ENCODE measurements around the gene FAM98A.

FAM98A gene

DNA sequence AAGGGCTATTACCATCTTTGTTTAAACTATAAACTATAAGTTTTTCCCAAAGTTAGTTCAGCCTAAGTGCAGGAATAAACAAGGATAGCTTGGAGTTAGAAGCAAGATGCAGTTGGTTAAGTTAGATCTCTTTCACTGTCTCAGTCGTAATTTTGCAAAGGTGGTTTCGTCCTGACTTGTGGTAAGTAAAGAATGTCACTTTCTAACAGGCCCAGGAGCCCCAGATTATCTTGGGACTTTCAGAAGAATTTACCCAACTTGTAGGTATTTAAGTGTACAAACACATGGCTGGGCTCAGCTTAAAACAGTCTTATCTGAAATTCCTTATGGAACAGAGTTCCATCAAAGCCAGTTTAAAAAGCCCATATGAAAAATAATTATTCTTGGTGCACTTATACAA, 18.3 kb upstream of the FAM98A start:
- H3K27ac ChIP-seq (ENCODE audit: low read depth, low read length), result no peak overlapping the region

DNA sequence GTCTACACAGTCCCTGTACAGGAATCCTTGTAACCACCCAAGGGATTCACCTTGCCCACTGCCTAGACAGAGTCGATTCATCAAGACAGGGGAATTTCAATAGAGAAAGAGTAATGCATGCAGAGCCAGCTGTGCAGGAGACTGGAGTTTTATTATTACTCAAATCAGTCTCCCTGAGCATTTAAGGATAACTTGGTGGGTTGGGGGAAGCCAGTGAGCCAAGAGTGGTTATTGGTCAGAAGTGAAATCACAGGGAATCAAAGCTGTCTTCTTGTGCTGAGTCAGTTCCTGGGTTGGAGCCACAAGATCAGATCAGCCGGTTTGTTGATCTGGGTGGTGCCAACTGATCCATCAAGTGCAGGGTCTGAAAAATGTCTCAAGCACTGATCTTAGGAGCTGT, 17.8 kb upstream of the FAM98A start:
- H3K36me3 ChIP-seq (ENCODE audit: control insufficient read depth in 5 of 5, insufficient read depth in 5 of 5, low read length in 5 of 5), result no peaks in the 10 kb centered on the region
- H3K27me3 ChIP-seq (ENCODE audit: control insufficient read depth in 5 of 5, insufficient read depth in 4 of 5, low read length in 5 of 5), result no peaks in the 10 kb centered on the region
- H3K27ac ChIP-seq (ENCODE audit: low read depth, low read length), result no peak overlapping the region
- peaks cover 0 to 7% (median 6%) of the 10 kb centered on the region in 5 donors for H3K9me3 ChIP-seq (ENCODE audit: control insufficient read depth in 5 of 5, low read length in 5 of 5)
- no peak overlapping the region for H3K9ac ChIP-seq (ENCODE audit: low read length in 5 of 5)
- H3K4me3 ChIP-seq (ENCODE audit: low read depth in 1 of 5, low read length in 5 of 5), result no peak overlapping the region
- H3K4me1 ChIP-seq (ENCODE audit: control insufficient read depth in 5 of 5, insufficient read depth in 5 of 5, low read length in 5 of 5), result no peaks in the 10 kb centered on the region

More for the DNA sequence above, 18.3 kb upstream of the FAM98A start:
- Histone ChIP-seq H3K4me1 (ENCODE audit: control insufficient read depth in 5 of 5, insufficient read depth in 5 of 5, low read length in 5 of 5) (no peaks in the 10 kb centered on the region), H3K9ac (ENCODE audit: low read length in 5 of 5) (no peak overlapping the region), H3K4me3 (ENCODE audit: low read depth in 1 of 5, low read length in 5 of 5) (no peak overlapping the region), H3K27me3 (ENCODE audit: control insufficient read depth in 5 of 5, insufficient read depth in 4 of 5, low read length in 5 of 5) (no peaks in the 10 kb centered on the region), H3K9me3 (ENCODE audit: control insufficient read depth in 5 of 5, low read length in 5 of 5) (peaks cover 0 to 7% (median 6%) of the 10 kb centered on the region in 5 donors), H3K36me3 (ENCODE audit: control insufficient read depth in 5 of 5, insufficient read depth in 5 of 5, low read length in 5 of 5) (no peaks in the 10 kb centered on the region)

DNA sequence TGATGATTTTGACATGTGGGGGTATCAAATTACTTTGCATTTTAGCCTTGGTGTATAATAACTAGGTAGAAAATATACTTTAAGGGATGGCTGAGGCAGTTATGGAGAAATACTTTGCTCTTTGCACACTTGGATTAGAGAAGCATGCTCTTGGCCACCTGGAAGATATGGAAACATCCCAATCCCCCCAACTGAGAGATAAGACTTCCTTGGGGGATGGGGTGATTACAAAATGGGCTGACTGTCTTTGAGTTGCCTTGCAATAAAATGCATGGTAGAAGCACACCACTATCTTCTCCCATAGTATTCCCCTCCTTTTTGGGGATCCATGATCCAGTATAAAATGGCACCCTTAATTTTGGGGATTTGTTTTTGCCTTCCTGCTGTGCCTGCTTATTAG, 15.1 kb upstream of the FAM98A start:
- H3K27ac ChIP-seq (ENCODE audit: low read depth, low read length), result no peak overlapping the region
- no peaks in the 10 kb centered on the region for H3K4me1 ChIP-seq (ENCODE audit: control insufficient read depth in 5 of 5, insufficient read depth in 5 of 5, low read length in 5 of 5)
- no peaks in the 10 kb centered on the region for H3K27me3 ChIP-seq (ENCODE audit: control insufficient read depth in 5 of 5, insufficient read depth in 4 of 5, low read length in 5 of 5)
- H3K36me3 ChIP-seq (ENCODE audit: control insufficient read depth in 5 of 5, insufficient read depth in 5 of 5, low read length in 5 of 5), result no peaks in the 10 kb centered on the region
- no peak overlapping the region for H3K9ac ChIP-seq (ENCODE audit: low read length in 5 of 5)
- peaks cover 0 to 6% (median 5%) of the 10 kb centered on the region in 5 donors for H3K9me3 ChIP-seq (ENCODE audit: control insufficient read depth in 5 of 5, low read length in 5 of 5)
- no peak overlapping the region for H3K4me3 ChIP-seq (ENCODE audit: low read depth in 1 of 5, low read length in 5 of 5)

DNA sequence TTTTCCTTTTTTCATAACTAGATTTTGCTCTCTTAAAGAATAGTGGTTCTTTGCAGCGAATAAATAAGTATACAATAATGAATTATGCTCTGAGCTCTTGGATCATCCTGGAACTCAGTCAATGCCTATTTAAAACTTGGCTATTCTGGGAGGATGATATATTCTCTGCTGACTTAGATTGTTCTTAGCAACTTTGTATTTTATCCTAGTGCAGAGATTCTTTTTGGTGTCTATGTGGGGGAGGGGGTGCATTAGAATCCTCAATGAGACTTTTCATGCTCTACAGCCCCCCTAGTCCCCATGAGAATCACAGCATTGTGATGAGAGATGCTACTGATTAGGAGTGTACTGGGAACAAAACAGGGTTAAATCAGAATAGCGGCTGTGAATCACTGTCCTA, 8.8 kb upstream of the FAM98A start:
- no peak overlapping the region for H3K4me3 ChIP-seq (ENCODE audit: low read depth in 1 of 5, low read length in 5 of 5)
- H3K27ac ChIP-seq (ENCODE audit: low read depth, low read length), result no peak overlapping the region

DNA sequence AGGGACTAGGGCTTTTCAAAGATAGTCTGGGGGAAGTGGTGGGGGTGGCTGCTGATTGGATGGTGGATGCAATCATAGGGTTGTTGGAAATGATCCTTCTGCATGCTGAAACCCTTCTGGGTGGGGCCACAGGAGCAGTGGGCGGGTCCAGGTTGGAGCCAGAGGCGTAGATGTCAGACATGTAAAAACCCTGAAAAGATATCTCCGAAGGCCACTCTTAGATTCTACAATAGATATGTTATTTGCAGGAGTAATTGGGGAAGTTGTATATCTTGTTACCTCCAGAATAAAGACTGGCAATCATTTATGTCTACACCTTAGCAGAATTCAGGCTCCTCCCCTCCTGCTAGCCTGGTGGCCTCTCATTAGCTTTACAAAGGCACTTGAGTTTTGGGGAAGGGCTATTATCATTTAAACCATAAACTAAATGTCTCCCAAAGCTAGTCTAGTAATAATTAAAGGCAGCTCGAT, 8.2 kb upstream of the FAM98A start:
- Histone ChIP-seq H3K4me1 (ENCODE audit: control insufficient read depth in 5 of 5, insufficient read depth in 5 of 5, low read length in 5 of 5) (peaks cover 0 to 10% (median 0%) of the 10 kb centered on the region in 5 donors), H3K27me3 (ENCODE audit: control insufficient read depth in 5 of 5, insufficient read depth in 4 of 5, low read length in 5 of 5) (no peaks in the 10 kb centered on the region), H3K36me3 (ENCODE audit: control insufficient read depth in 5 of 5, insufficient read depth in 5 of 5, low read length in 5 of 5) (no peaks in the 10 kb centered on the region), H3K27ac (ENCODE audit: low read depth, low read length) (no peak overlapping the region), H3K4me3 (ENCODE audit: low read depth in 1 of 5, low read length in 5 of 5) (no peak overlapping the region), H3K9me3 (ENCODE audit: control insufficient read depth in 5 of 5, low read length in 5 of 5) (no peaks in the 10 kb centered on the region), H3K9ac (ENCODE audit: low read length in 5 of 5) (no peak overlapping the region)

More for the DNA sequence above, 8.8 kb upstream of the FAM98A start:
- no peaks in the 10 kb centered on the region for H3K27me3 ChIP-seq (ENCODE audit: control insufficient read depth in 5 of 5, insufficient read depth in 4 of 5, low read length in 5 of 5)
- H3K9ac ChIP-seq (ENCODE audit: low read length in 5 of 5), result no peak overlapping the region
- H3K9me3 ChIP-seq (ENCODE audit: control insufficient read depth in 5 of 5, low read length in 5 of 5), result no peaks in the 10 kb centered on the region
- no peaks in the 10 kb centered on the region for H3K36me3 ChIP-seq (ENCODE audit: control insufficient read depth in 5 of 5, insufficient read depth in 5 of 5, low read length in 5 of 5)
- H3K4me1 ChIP-seq (ENCODE audit: control insufficient read depth in 5 of 5, insufficient read depth in 5 of 5, low read length in 5 of 5), result peaks cover 0 to 10% (median 0%) of the 10 kb centered on the region in 5 donors

DNA sequence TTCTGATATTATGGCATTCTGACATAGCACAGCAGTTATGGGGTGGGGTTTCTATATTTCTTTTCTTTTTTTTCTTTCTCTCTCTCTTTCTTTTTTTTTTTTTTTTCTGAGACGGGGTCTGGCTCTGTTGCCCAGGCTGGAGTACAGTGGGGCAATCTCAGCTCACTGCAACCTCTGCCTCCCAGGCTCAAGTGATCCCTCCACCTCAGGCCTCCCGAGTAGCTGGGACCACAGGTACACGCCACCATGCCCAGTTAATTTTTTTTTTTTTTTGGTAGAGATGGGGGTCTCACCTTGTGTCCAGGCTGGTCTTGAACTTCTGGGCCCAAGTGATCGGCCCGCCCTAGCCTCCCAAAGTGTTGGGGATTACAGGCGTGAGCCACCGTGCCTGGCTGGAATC, 7.5 kb upstream of the FAM98A start:
- Histone ChIP-seq H3K27me3 (ENCODE audit: control insufficient read depth in 5 of 5, insufficient read depth in 4 of 5, low read length in 5 of 5) (no peaks in the 10 kb centered on the region), H3K9ac (ENCODE audit: low read length in 5 of 5) (no peak overlapping the region), H3K4me1 (ENCODE audit: control insufficient read depth in 5 of 5, insufficient read depth in 5 of 5, low read length in 5 of 5) (peaks cover 0 to 10% (median 0%) of the 10 kb centered on the region in 5 donors), H3K36me3 (ENCODE audit: control insufficient read depth in 5 of 5, insufficient read depth in 5 of 5, low read length in 5 of 5) (no peaks in the 10 kb centered on the region), H3K27ac (ENCODE audit: low read depth, low read length) (no peak overlapping the region), H3K4me3 (ENCODE audit: low read depth in 1 of 5, low read length in 5 of 5) (no peak overlapping the region), H3K9me3 (ENCODE audit: control insufficient read depth in 5 of 5, low read length in 5 of 5) (no peaks in the 10 kb centered on the region)

DNA sequence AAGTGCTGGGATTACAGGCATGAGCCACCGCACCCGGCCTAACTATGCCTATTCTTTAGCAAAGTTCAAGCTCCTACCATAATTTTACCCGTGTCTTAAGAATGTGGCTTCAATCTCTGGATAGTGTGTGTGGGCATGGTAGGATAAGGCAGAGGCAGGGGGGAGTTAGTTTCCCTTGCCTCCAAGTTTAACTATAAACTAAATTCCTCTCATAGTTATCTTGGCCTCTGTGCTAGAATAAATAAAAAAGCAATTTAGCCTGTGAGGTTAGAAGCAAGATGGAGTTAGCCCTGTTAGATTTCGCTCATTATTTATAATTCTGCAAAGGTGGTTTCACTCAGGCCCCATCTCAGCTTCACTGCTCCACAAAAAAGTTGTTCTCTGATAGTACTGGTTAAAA, 7.0 kb upstream of the FAM98A start:
- no peak overlapping the region for H3K9ac ChIP-seq (ENCODE audit: low read length in 5 of 5)
- no peaks in the 10 kb centered on the region for H3K36me3 ChIP-seq (ENCODE audit: control insufficient read depth in 5 of 5, insufficient read depth in 5 of 5, low read length in 5 of 5)
- no peaks in the 10 kb centered on the region for H3K27me3 ChIP-seq (ENCODE audit: control insufficient read depth in 5 of 5, insufficient read depth in 4 of 5, low read length in 5 of 5)
- no peak overlapping the region for H3K27ac ChIP-seq (ENCODE audit: low read depth, low read length)
- H3K4me3 ChIP-seq (ENCODE audit: low read depth in 1 of 5, low read length in 5 of 5), result no peak overlapping the region
- no peaks in the 10 kb centered on the region for H3K9me3 ChIP-seq (ENCODE audit: control insufficient read depth in 5 of 5, low read length in 5 of 5)
- H3K4me1 ChIP-seq (ENCODE audit: control insufficient read depth in 5 of 5, insufficient read depth in 5 of 5, low read length in 5 of 5), result peaks cover 0 to 10% (median 0%) of the 10 kb centered on the region in 5 donors

DNA sequence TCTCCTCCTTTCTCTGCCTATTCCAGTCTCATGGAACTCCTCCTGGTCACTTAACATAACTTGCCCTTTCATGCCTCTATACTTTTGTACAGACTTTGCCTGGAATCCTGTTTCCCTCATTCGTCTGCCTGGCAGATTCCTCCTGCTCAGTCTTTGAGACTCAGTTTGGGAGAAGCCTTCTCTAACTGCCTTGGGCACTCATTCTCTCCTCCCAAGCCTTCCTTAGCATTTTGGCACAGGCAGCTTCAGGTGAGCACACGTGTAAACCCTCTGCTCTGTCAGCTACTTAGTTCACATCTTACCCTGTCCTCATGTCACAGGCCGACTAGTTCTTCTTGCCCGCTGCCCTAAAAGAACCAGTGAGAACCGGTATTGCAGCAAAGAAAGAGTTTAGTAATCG, 6.0 kb upstream of the FAM98A start:
- H3K36me3 ChIP-seq (ENCODE audit: control insufficient read depth in 5 of 5, insufficient read depth in 5 of 5, low read length in 5 of 5), result no peaks in the 10 kb centered on the region
- H3K27ac ChIP-seq (ENCODE audit: low read depth, low read length), result no peak overlapping the region
- no peaks in the 10 kb centered on the region for H3K27me3 ChIP-seq (ENCODE audit: control insufficient read depth in 5 of 5, insufficient read depth in 4 of 5, low read length in 5 of 5)
- H3K4me3 ChIP-seq (ENCODE audit: low read depth in 1 of 5, low read length in 5 of 5), result no peak overlapping the region
- H3K9ac ChIP-seq (ENCODE audit: low read length in 5 of 5), result peak overlapping the region in 1 of 5 donors; percentile 3
- H3K4me1 ChIP-seq (ENCODE audit: control insufficient read depth in 5 of 5, insufficient read depth in 5 of 5, low read length in 5 of 5), result peaks cover 0 to 10% (median 0%) of the 10 kb centered on the region in 5 donors
- H3K9me3 ChIP-seq (ENCODE audit: control insufficient read depth in 5 of 5, low read length in 5 of 5), result no peaks in the 10 kb centered on the region

DNA sequence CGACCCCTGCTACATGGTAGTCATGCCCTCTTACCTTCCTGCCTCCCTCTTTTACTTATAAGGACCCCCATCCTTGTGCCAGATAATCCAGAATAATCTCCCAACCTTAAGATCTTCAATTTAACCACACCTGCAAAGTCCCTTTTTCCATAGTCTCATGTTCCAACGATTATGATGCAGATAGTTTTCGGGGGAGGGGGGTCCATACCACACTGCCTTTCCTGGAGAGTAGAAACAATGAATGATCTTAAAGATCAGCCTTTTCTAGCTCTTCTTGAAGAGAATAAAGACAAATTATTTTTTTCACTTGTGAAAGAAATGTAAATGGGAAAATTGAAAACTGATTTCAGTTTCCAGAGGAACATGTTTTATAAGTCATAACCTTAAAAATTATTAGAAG, 4.3 kb upstream of the FAM98A start:
- Histone ChIP-seq H3K9me3 (ENCODE audit: control insufficient read depth in 5 of 5, low read length in 5 of 5) (no peaks in the 10 kb centered on the region), H3K4me3 (ENCODE audit: low read depth in 1 of 5, low read length in 5 of 5) (no peak overlapping the region), H3K36me3 (ENCODE audit: control insufficient read depth in 5 of 5, insufficient read depth in 5 of 5, low read length in 5 of 5) (no peaks in the 10 kb centered on the region), H3K27me3 (ENCODE audit: control insufficient read depth in 5 of 5, insufficient read depth in 4 of 5, low read length in 5 of 5) (no peaks in the 10 kb centered on the region), H3K27ac (ENCODE audit: low read depth, low read length) (no peak overlapping the region), H3K4me1 (ENCODE audit: control insufficient read depth in 5 of 5, insufficient read depth in 5 of 5, low read length in 5 of 5) (peaks cover 0 to 20% (median 8%) of the 10 kb centered on the region in 5 donors), H3K9ac (ENCODE audit: low read length in 5 of 5) (no peak overlapping the region)

DNA sequence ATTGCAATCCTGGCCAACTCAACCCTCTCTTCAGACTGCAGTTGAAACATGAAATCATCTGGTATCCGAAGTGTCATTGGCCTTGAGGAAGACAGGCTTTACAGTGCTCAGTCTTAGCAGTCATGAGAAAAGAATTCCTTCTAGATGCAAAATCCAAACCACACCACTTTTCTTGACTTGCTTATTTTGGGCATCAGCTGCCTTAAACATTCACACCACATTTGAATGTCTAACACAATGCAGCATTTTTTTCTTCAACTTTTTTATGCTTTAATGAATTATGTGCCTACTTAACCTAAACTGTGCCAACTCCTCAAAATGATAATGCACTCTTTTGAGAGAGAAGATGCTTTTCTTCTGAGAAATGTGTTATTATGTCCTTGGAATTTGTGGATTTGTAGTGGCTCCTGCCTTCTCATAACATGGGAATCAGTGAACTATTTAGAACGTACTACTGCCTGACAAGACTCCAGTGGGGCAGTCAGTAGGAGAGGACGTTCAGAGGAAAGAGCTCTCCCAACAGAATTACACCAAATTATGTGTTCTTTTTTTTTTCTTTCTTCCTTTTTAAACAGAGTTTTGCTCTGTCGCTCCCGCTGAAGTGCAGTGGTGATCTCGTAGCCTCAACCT, 3.2 kb upstream of the FAM98A start:
- Histone ChIP-seq H3K36me3 (ENCODE audit: control insufficient read depth in 5 of 5, insufficient read depth in 5 of 5, low read length in 5 of 5) (no peaks in the 10 kb centered on the region), H3K27ac (ENCODE audit: low read depth, low read length) (no peak overlapping the region), H3K9me3 (ENCODE audit: control insufficient read depth in 5 of 5, low read length in 5 of 5) (no peaks in the 10 kb centered on the region), H3K27me3 (ENCODE audit: control insufficient read depth in 5 of 5, insufficient read depth in 4 of 5, low read length in 5 of 5) (no peaks in the 10 kb centered on the region), H3K9ac (ENCODE audit: low read length in 5 of 5) (no peak overlapping the region), H3K4me3 (ENCODE audit: low read depth in 1 of 5, low read length in 5 of 5) (no peak overlapping the region), H3K4me1 (ENCODE audit: control insufficient read depth in 5 of 5, insufficient read depth in 5 of 5, low read length in 5 of 5) (peaks cover 4 to 31% (median 19%) of the 10 kb centered on the region in 5 donors)
